HEK293 (cell line): Measurements from ENCODE around the gene GNPDA1.

Experiments
- REST ChIP-seq: fragments of 450-650 bp; formaldehyde crosslinking; IDR thresholded peaks from 2 replicates; pipeline ENCODE4 v1.5.1; 2016; ENCODE audit warnings: missing biosample characterization, missing genetic modification characterization
- ZFP37 ChIP-seq: fragments of 450-650 bp; formaldehyde crosslinking; IDR thresholded peaks from 2 replicates; pipeline ENCODE4 v1.5.1; 2016; ENCODE audit warnings: missing biosample characterization, missing genetic modification characterization
- ZNF10 ChIP-seq: fragments of 450-650 bp; formaldehyde crosslinking; IDR thresholded peaks from 2 replicates; pipeline ENCODE4 v1.5.1; 2017; ENCODE audit warnings: missing biosample characterization, missing genetic modification characterization
- TF ChIP-seq, protein P1 (sequence below): fragments of 450-650 bp; formaldehyde crosslinking; IDR thresholded peaks from 2 replicates; pipeline ENCODE4 v1.5.1; 2016; ENCODE audit warnings: missing biosample characterization, missing genetic modification characterization

DNA sequence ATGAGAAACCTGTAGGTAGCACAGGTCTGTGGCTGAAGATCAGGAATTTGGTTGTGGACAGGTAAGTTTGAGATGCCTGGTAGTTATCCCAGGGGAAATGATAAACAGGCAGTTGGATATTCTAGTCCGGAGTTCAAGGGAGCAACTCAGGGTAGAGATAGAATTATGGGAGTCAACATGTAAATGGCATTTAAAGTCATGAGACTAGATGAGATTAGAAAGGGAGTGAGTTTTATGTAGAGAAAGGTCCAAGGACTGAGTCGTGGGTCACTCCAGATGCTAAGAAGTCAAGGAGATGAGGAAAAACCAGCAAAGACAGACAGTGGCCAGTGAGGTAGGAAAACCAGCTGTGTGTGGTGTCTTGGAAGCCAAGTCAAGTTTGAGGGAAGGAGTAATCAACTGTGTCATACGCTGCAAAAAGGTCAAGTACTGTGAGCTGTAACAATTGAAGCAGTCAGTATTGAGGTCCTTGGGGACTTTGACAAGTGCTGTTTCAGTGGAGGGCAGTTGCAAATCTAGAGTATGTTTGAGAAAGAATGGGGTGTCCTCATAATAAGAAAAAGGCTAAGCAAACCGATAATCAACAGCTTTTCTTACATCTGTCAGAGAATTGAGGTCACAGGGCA lies 18.2 kb downstream of the GNPDA1 start:
- TF ChIP-seq REST (tag by site-specific recombination): no peak
- no peak for TF ChIP-seq ZNF10
- TF ChIP-seq, protein P1, sequence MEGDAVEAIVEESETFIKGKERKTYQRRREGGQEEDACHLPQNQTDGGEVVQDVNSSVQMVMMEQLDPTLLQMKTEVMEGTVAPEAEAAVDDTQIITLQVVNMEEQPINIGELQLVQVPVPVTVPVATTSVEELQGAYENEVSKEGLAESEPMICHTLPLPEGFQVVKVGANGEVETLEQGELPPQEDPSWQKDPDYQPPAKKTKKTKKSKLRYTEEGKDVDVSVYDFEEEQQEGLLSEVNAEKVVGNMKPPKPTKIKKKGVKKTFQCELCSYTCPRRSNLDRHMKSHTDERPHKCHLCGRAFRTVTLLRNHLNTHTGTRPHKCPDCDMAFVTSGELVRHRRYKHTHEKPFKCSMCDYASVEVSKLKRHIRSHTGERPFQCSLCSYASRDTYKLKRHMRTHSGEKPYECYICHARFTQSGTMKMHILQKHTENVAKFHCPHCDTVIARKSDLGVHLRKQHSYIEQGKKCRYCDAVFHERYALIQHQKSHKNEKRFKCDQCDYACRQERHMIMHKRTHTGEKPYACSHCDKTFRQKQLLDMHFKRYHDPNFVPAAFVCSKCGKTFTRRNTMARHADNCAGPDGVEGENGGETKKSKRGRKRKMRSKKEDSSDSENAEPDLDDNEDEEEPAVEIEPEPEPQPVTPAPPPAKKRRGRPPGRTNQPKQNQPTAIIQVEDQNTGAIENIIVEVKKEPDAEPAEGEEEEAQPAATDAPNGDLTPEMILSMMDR (tag by site-specific recombination): no peak
- no peak for TF ChIP-seq ZFP37
